K562 (cell line): Measurements from ENCODE around the gene CALML3. TPM values are rescaled to one million over a fixed set of nuclear protein-coding genes. Genes with fewer than 3 reads are reported as not detected.

Experiments
- BHLHE40 ChIP-seq: IDR thresholded peaks from 2 replicates; pipeline ENCODE4 v1.6.1; 2011; ENCODE audit warnings: low read length, improper control_type of control experiment
- E2F6 ChIP-seq, 2 experiments: IDR thresholded peaks; 2 replicates each; pipeline ENCODE4 v1.6.1; 2011; ENCODE audit warnings: borderline replicate concordance in 1 of 2, control low read depth in 1 of 2, low read depth in 1 of 2, low read length in 1 of 2, mild to moderate bottlenecking in 1 of 2, mixed read lengths in 1 of 2, moderate library complexity in 1 of 2; ENCODE audit not compliant: insufficient read depth in 1 of 2, insufficient read length in 1 of 2, poor library complexity in 1 of 2, severe bottlenecking in 1 of 2; ENCODE audit errors: extremely low read depth in 1 of 2
- KDM5B ChIP-seq: fragments of 200-600 bp; sonication (generic); IDR thresholded peaks from 2 replicates; pipeline ENCODE4 v1.6.1; 2012; ENCODE audit warnings: low read depth, mild to moderate bottlenecking, moderate library complexity, low read length, control low read depth, inconsistent platforms; ENCODE audit not compliant: insufficient replicate concordance
- MYC ChIP-seq, 2 experiments: fragments of 250-450 bp in 1 of 2; sonication (Bioruptor Pico) in 1 of 2; IDR thresholded peaks; 2 replicates each; pipeline versions ENCODE4 v1.5.1 to v1.6.1; 2012 to 2021; ENCODE audit warnings: low read depth in 2 of 2, borderline replicate concordance in 1 of 2, improper control_type of control experiment in 1 of 2, low read length in 1 of 2, mild to moderate bottlenecking in 1 of 2, moderate library complexity in 1 of 2
- POLR2G ChIP-seq: fragments of 200-400 bp; formaldehyde crosslinking; IDR thresholded peaks from 2 replicates; pipeline ENCODE4 v1.6.1; 2017; ENCODE audit warnings: low read depth, mild to moderate bottlenecking, antibody characterized with exemption, low read length, moderate library complexity
- SMARCA4 ChIP-seq: fragments of 450-650 bp; IDR thresholded peaks from 2 replicates; pipeline ENCODE4 v1.6.1; 2016
- ZFX ChIP-seq: sonication (generic); formaldehyde crosslinking; IDR thresholded peaks from 2 replicates; pipeline ENCODE4 v1.8.0; 2022; ENCODE audit warnings: mild to moderate bottlenecking, missing genetic modification reagents, moderate library complexity
- ZNF780A ChIP-seq: fragments of 250-450 bp; sonication (Bioruptor Pico); IDR thresholded peaks from 2 replicates; pipeline ENCODE4 v1.5.0; 2021; ENCODE audit warnings: mild to moderate bottlenecking
- polyA plus RNA-seq, 8 experiments: library from polyadenylated mRNA; depleted of rRNA in 4 of 8; stranded (reverse) in 5 of 8; unstranded in 3 of 8; fragments of >200 nt; fragmentation: Nextera tagmentation in 2 of 8; fragmentation: Illumina TruSeq in 1 of 8; extraction: Ambion mirVana in 2 of 8; extraction: Trizol in 1 of 8; gene quantifications; 2 replicates each; pipeline versions ENCODE4 v1.2.1 to v1.2.3, GENCODE V29; 2011 to 2014; ENCODE audit warnings: inconsistent platforms in 1 of 8, missing spikeins in 1 of 8
- total RNA-seq, 7 experiments: library from RNA; depleted of rRNA in 6 of 7; stranded (reverse); fragments of >200 nt in 6 of 7; fragmentation: Illumina TruSeq in 2 of 7; extraction: Trizol in 2 of 7; gene quantifications; 2 replicates each; pipeline versions ENCODE4 v1.2.1 to v1.2.3, GENCODE V29; 2011 to 2021; ENCODE audit warnings: low replicate concordance in 1 of 7
- TF ChIP-seq, protein P1 (sequence below): fragments of 450-650 bp; IDR thresholded peaks from 2 replicates; pipeline ENCODE4 v1.6.1; 2017; ENCODE audit warnings: antibody characterized with exemption, mild to moderate bottlenecking

The CALML3 gene
- total and polyA plus RNA-seq, 9 of the 15 experiments (the other 6 are each of a cell fraction or from before 2014, with no cell fraction given) = not detected

- TF ChIP-seq E2F6 (IDR thresholded peaks at IDR 0.05; ENCODE audit: borderline replicate concordance in 1 of 2, extremely low read depth in 1 of 2, insufficient read depth in 1 of 2, insufficient read length in 1 of 2, low read depth in 1 of 2, low read length in 1 of 2, poor library complexity in 1 of 2, severe bottlenecking in 1 of 2) (peak; percentile 26 to 61), SMARCA4 (peak; percentile 46; the same call in 1 of the 2 replicates), POLR2G (peak; percentile 49; the same call in 1 of the 2 replicates), ZNF780A (CRISPR knock-in tag) (no peak), MYC (IDR thresholded peaks at IDR 0.05; ENCODE audit: low read depth, low read length) (peak; percentile 42; the same call in 1 of the 2 replicates), MYC (CRISPR knock-in tag; IDR thresholded peaks at IDR 0.05; ENCODE audit: borderline replicate concordance, low read depth) (no peak), ZFX (CRISPR knock-in tag) (peak; percentile 77), KDM5B (peak; percentile 41), BHLHE40 (0 out of 2 replicates have a peak, but pooled peaks have one; percentile 39)
- TF ChIP-seq, protein P1, sequence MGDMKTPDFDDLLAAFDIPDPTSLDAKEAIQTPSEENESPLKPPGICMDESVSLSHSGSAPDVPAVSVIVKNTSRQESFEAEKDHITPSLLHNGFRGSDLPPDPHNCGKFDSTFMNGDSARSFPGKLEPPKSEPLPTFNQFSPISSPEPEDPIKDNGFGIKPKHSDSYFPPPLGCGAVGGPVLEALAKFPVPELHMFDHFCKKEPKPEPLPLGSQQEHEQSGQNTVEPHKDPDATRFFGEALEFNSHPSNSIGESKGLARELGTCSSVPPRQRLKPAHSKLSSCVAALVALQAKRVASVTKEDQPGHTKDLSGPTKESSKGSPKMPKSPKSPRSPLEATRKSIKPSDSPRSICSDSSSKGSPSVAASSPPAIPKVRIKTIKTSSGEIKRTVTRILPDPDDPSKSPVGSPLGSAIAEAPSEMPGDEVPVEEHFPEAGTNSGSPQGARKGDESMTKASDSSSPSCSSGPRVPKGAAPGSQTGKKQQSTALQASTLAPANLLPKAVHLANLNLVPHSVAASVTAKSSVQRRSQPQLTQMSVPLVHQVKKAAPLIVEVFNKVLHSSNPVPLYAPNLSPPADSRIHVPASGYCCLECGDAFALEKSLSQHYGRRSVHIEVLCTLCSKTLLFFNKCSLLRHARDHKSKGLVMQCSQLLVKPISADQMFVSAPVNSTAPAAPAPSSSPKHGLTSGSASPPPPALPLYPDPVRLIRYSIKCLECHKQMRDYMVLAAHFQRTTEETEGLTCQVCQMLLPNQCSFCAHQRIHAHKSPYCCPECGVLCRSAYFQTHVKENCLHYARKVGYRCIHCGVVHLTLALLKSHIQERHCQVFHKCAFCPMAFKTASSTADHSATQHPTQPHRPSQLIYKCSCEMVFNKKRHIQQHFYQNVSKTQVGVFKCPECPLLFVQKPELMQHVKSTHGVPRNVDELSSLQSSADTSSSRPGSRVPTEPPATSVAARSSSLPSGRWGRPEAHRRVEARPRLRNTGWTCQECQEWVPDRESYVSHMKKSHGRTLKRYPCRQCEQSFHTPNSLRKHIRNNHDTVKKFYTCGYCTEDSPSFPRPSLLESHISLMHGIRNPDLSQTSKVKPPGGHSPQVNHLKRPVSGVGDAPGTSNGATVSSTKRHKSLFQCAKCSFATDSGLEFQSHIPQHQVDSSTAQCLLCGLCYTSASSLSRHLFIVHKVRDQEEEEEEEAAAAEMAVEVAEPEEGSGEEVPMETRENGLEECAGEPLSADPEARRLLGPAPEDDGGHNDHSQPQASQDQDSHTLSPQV = peak; percentile 90
Measured at GRCh38 chr10:5545778-5546710, 21.3 kb downstream of the CALML3 start (continued).
